ENCODE results near the gene PRR14. TPM values are rescaled to one million over a fixed set of nuclear protein-coding genes. Genes with fewer than 3 reads are reported as not detected.
"Not testable (repeated sequence)": the region's sequence is repeated elsewhere in the genome, so short reads cannot be mapped to it uniquely, and the experiment has no call there.

Gene PRR14
- total and polyA plus RNA-seq, 4 donors = 16.0 to 63.2 (median 52.5) TPM

DNA sequence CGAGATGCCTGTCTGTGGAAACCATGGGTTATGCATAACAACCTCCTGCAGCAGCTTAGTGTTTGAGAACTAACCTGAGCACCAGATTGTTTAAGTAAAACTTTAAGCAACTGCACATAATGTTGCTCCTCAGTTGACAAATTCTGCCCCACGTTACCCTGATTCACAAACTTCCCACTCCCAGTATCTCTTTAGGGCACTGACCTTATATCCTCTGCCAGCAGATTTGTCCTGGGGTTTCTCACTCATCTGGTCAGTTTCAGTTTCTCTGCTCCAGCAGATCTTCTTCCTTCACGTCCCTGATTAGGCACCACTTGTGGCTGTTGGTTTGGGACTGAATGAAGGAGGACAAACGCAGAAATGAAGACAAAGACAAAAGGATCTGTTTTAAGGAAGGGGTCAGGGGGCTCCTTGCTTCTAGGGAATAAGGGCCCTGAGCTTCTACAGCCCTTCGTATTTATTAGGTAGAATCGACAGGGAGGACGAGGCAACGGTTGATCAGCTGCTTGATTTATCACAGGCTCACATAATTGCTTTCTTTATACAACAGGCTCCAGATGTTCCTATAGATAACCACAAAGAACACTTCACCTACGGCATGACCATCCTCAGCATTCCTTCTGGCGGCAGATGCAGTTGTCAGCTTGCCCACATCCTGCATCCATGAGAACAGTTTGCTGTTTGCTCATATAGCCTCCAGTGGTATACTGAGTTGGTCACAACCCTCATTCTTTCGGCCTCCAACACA is 27.1 kb upstream of the PRR14 start:
- DNase-seq (no peak), ATAC-seq (ENCODE audit: insufficient read depth, low FRiP score) (no peak)
- 85% methylated on average over 11 of the region's 11 CpGs for WGBS, 2 donors
- H3K36me3 ChIP-seq (ENCODE audit: control insufficient read depth in 4 of 4, insufficient read depth in 4 of 4, low read length in 4 of 4) = no peaks in the 10 kb centered on the region
- no peaks in the 10 kb centered on the region for H3K27me3 ChIP-seq (ENCODE audit: control insufficient read depth in 3 of 3, insufficient read depth in 3 of 3, low read length in 2 of 3)
- H3K27ac ChIP-seq (ENCODE audit: low read depth in 1 of 2, low read length in 1 of 2) = no peak overlapping the region
- H3K9me3 ChIP-seq (ENCODE audit: control insufficient read depth in 4 of 4, insufficient read depth in 3 of 4, low read length in 3 of 4) = no peaks in the 10 kb centered on the region
- peaks cover 0 to 14% (median 0%) of the 10 kb centered on the region in 5 donors for H3K4me1 ChIP-seq (ENCODE audit: control insufficient read depth in 5 of 5, insufficient read depth in 5 of 5, low read length in 5 of 5)
- TF ChIP-seq, protein P1, sequence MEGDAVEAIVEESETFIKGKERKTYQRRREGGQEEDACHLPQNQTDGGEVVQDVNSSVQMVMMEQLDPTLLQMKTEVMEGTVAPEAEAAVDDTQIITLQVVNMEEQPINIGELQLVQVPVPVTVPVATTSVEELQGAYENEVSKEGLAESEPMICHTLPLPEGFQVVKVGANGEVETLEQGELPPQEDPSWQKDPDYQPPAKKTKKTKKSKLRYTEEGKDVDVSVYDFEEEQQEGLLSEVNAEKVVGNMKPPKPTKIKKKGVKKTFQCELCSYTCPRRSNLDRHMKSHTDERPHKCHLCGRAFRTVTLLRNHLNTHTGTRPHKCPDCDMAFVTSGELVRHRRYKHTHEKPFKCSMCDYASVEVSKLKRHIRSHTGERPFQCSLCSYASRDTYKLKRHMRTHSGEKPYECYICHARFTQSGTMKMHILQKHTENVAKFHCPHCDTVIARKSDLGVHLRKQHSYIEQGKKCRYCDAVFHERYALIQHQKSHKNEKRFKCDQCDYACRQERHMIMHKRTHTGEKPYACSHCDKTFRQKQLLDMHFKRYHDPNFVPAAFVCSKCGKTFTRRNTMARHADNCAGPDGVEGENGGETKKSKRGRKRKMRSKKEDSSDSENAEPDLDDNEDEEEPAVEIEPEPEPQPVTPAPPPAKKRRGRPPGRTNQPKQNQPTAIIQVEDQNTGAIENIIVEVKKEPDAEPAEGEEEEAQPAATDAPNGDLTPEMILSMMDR (IDR thresholded peaks at IDR 0.05; ENCODE audit: control extremely low read depth, extremely low read depth) = no peak
- H3K9ac ChIP-seq (ENCODE audit: insufficient read depth in 1 of 2, low read length in 2 of 2) = no peak overlapping the region
- no peak overlapping the region for H3K4me3 ChIP-seq

GRCh38 chr16:30626236-30626635 is 24.5 kb upstream of the PRR14 start:
- ATAC-seq (ENCODE audit: insufficient read depth, low FRiP score) (no peak), DNase-seq (peak in 1 of 3 donors; percentile 26)
- Histone ChIP-seq H3K9me3 (ENCODE audit: control insufficient read depth in 4 of 4, insufficient read depth in 3 of 4, low read length in 3 of 4) (no peaks in the 10 kb centered on the region), H3K36me3 (ENCODE audit: control insufficient read depth in 4 of 4, insufficient read depth in 4 of 4, low read length in 4 of 4) (no peaks in the 10 kb centered on the region), H3K27me3 (ENCODE audit: control insufficient read depth in 3 of 3, insufficient read depth in 3 of 3, low read length in 2 of 3) (no peaks in the 10 kb centered on the region), H3K9ac (ENCODE audit: insufficient read depth in 1 of 2, low read length in 2 of 2) (no peak overlapping the region), H3K4me1 (ENCODE audit: control insufficient read depth in 5 of 5, insufficient read depth in 5 of 5, low read length in 5 of 5) (peaks cover 0 to 6% (median 0%) of the 10 kb centered on the region in 5 donors), H3K27ac (ENCODE audit: low read depth in 1 of 2, low read length in 1 of 2) (no peak overlapping the region), H3K4me3 (no peak overlapping the region)
- WGBS, 2 donors = 79 to 90% methylated on average over 9 of the region's 9 CpGs
- TF ChIP-seq, protein P1 (IDR thresholded peaks at IDR 0.05; ENCODE audit: control extremely low read depth, extremely low read depth) = no peak

GRCh38 chr16:30628628-30629540 is 21.9 kb upstream of the PRR14 start:
- WGBS, 2 donors = 36 to 43% methylated on average over 18 of the region's 18 CpGs
- TF ChIP-seq, protein P1 (IDR thresholded peaks at IDR 0.05; ENCODE audit: control extremely low read depth, extremely low read depth) = peak; percentile 89
- H3K27ac ChIP-seq (ENCODE audit: low read depth in 1 of 2, low read length in 1 of 2) = peak overlapping the region in 1 of 2 donors; percentile 66
- no peaks in the 10 kb centered on the region for H3K9me3 ChIP-seq (ENCODE audit: control insufficient read depth in 4 of 4, insufficient read depth in 3 of 4, low read length in 3 of 4)
- no peaks in the 10 kb centered on the region for H3K4me1 ChIP-seq (ENCODE audit: control insufficient read depth in 5 of 5, insufficient read depth in 5 of 5, low read length in 5 of 5)
- no peaks in the 10 kb centered on the region for H3K27me3 ChIP-seq (ENCODE audit: control insufficient read depth in 3 of 3, insufficient read depth in 3 of 3, low read length in 2 of 3)
- H3K36me3 ChIP-seq (ENCODE audit: control insufficient read depth in 4 of 4, insufficient read depth in 4 of 4, low read length in 4 of 4) = no peaks in the 10 kb centered on the region
- peak; percentile 86 to 90 (median 90) for DNase-seq
- no peak overlapping the region for H3K9ac ChIP-seq (ENCODE audit: insufficient read depth in 1 of 2, low read length in 2 of 2)
- H3K4me3 ChIP-seq = no peak overlapping the region
- peak; percentile 79 for ATAC-seq (ENCODE audit: insufficient read depth, low FRiP score)

DNA sequence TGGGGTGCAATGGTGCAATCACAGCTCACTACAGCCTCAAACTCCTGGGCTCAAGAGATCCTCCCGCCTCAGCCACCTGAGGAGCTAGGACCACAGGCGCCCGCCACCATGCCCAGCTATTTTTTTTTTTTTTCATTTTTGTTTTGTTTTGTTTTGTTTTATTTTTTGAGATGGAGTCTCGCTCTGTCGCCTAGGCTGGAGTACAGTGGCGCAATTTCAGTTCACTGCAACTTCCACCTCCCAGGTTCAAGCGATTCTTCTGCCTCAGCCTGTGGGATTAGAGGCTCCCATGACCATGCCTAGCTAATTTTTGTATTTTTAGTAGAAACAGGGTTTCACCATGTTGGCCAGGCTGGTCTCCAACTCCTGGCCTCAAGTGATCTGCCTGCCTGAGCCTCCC is 18.3 kb upstream of the PRR14 start:
- H3K4me1 ChIP-seq (ENCODE audit: control insufficient read depth in 5 of 5, insufficient read depth in 5 of 5, low read length in 5 of 5); H3K36me3 ChIP-seq (ENCODE audit: control insufficient read depth in 4 of 4, insufficient read depth in 4 of 4, low read length in 4 of 4); DNase-seq; H3K9me3 ChIP-seq (ENCODE audit: control insufficient read depth in 4 of 4, insufficient read depth in 3 of 4, low read length in 3 of 4); H3K9ac ChIP-seq (ENCODE audit: insufficient read depth in 1 of 2, low read length in 2 of 2); H3K27me3 ChIP-seq (ENCODE audit: control insufficient read depth in 3 of 3, insufficient read depth in 3 of 3, low read length in 2 of 3); ATAC-seq (ENCODE audit: insufficient read depth, low FRiP score); H3K27ac ChIP-seq (ENCODE audit: low read depth in 1 of 2, low read length in 1 of 2); H3K4me3 ChIP-seq: not testable (repeated sequence)
- WGBS, 2 donors = 71 to 91% methylated on average over 7 of the region's 7 CpGs

Measured in lung (tissue), 12 donors.